ENCODE data around the gene OBSL1. TPM values are rescaled to one million over a fixed set of nuclear protein-coding genes. Genes with fewer than 3 reads are reported as not detected.

OBSL1 gene
- total and polyA plus RNA-seq, 12 donors = 108 to 310 (median 171) TPM

DNA sequence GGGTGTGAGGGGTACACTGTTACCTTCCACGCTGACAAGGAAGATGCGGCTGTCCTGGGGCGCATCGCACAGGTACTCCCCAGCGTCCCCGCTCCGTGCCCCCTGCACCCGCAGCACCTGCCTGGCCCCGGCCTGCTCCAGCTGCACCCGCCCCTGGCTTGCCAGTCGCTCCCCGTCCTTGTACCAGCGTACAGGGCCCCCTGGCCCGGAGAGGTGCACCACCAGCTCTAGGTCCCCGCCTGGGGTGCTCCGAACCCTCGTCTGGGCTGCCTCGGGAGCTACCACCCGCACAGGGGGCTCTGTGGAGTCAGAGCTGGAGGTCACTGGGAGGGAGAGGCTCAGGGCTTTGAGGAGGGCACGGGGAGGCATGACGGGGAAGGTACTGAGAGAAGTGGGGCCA, 14.0 kb downstream of the OBSL1 start:
- no peak for DNase-seq
- Histone ChIP-seq H3K36me3 (peaks cover 0 to 47% (median 5%) of the 10 kb centered on the region in 9 donors), H3K4me3 (no peak overlapping the region), H3K4me1 (peaks cover 8 to 32% (median 15%) of the 10 kb centered on the region in 9 donors), H3K27me3 (peaks cover 0 to 22% (median 16%) of the 10 kb centered on the region in 7 donors), H3K27ac (no peak overlapping the region), H3K9me3 (no peaks in the 10 kb centered on the region)
- ATAC-seq = no peak
- TF ChIP-seq CTCF (IDR thresholded peaks at IDR 0.05) = no peak
- intact Hi-C loops (cut with DNase I) = no loop called here
- 93% methylated on average over 21 of the region's 21 CpGs for WGBS, 2 donors

DNA sequence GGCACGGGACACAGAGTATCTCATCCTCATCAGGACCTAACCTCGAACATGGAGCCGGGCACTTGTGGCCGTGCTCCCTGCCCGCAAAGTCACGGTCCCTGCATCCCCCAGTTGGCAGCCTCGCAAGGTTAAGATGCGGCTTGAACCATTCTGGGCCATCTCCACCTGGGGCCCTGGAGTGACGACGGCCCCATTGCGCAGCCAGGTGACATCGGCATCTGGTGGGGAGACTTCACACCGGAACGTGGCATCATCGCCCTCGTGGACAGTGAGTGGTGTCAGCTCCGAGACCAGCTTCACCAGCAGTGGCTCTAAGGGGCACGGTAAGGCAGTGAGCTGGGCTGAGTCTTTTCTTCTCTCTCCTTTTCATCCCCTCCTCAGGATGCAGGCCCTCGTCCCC, 14.9 kb downstream of the OBSL1 start:
- peaks cover 12 to 33% (median 23%) of the 10 kb centered on the region in 9 donors for H3K4me1 ChIP-seq
- no peak overlapping the region for H3K27ac ChIP-seq
- H3K9me3 ChIP-seq = no peaks in the 10 kb centered on the region
- no peak for DNase-seq
- H3K27me3 ChIP-seq = peaks cover 0 to 30% (median 23%) of the 10 kb centered on the region in 7 donors
- TF ChIP-seq CTCF (IDR thresholded peaks at IDR 0.05) = no peak
- intact Hi-C loops (cut with DNase I) = no loop called here
- peaks cover 0 to 38% (median 3%) of the 10 kb centered on the region in 9 donors for H3K36me3 ChIP-seq
- H3K4me3 ChIP-seq = no peak overlapping the region
- WGBS, 2 donors = 95% methylated on average over 19 of the region's 19 CpGs
- no peak for ATAC-seq

GRCh38 chr2:219555956-219556355, 15.4 kb downstream of the OBSL1 start:
- intact Hi-C loops (cut with DNase I) = no loop called here
- WGBS, 2 donors = 93 to 96% methylated on average over 20 of the region's 20 CpGs
- TF ChIP-seq CTCF (IDR thresholded peaks at IDR 0.05) = no peak
- Histone ChIP-seq H3K4me1 (peaks cover 12 to 34% (median 21%) of the 10 kb centered on the region in 9 donors), H3K4me3 (no peak overlapping the region), H3K27me3 (peaks cover 0 to 33% (median 25%) of the 10 kb centered on the region in 7 donors), H3K36me3 (peaks cover 0 to 33% (median 3%) of the 10 kb centered on the region in 9 donors), H3K9me3 (no peaks in the 10 kb centered on the region), H3K27ac (no peak overlapping the region)
- no peak for ATAC-seq
- DNase-seq = no peak

GRCh38 chr2:219554350-219554749, 17.0 kb downstream of the OBSL1 start:
- ATAC-seq = no peak
- H3K36me3 ChIP-seq = peaks cover 0 to 39% (median 3%) of the 10 kb centered on the region in 9 donors

More at GRCh38 chr2:219554350-219554749, 17.0 kb downstream of the OBSL1 start:
- Histone ChIP-seq H3K9me3 (no peaks in the 10 kb centered on the region), H3K27ac (no peak overlapping the region), H3K27me3 (peaks cover 0 to 45% (median 25%) of the 10 kb centered on the region in 7 donors), H3K4me3 (no peak overlapping the region), H3K4me1 (peaks cover 12 to 22% (median 17%) of the 10 kb centered on the region in 9 donors)
- 91 to 93% methylated on average over 15 of the region's 15 CpGs for WGBS, 2 donors
- DNase-seq = no peak
- TF ChIP-seq CTCF (IDR thresholded peaks at IDR 0.05) = no peak
- intact Hi-C loops (cut with DNase I) = loop anchor here in 2 of 10 donors (5.0 kb wide), 1 partner anchor 43 kb away; the partner anchor contains the start of gene STK11IP (in 2 of the 2)
